OCI-LY1 (cell line): ENCODE data around the gene RAPGEF2.
"Not testable (repeated sequence)": the region's sequence is repeated elsewhere in the genome, so short reads cannot be mapped to it uniquely, and the experiment has no call there.

ENCODE experiments used
- H2AFZ ChIP-seq: fragments of 200-600 bp; sonication (generic), shearing (Covaris generic); 2 replicates; pipeline ENCODE4 v1.6.0; 2014; ENCODE audit warnings: antibody characterized with exemption, mild to moderate bottlenecking, low read length
- H3F3A ChIP-seq: fragments of 200-600 bp; sonication (generic), shearing (Covaris generic); 2 replicates; pipeline ENCODE4 v1.6.0; 2014; ENCODE audit warnings: mild to moderate bottlenecking, antibody characterized with exemption, low read length, moderate library complexity; ENCODE audit not compliant: insufficient read depth
- H3K27ac ChIP-seq: fragments of 200-600 bp; sonication (generic); 2 replicates; pipeline ENCODE4 v1.5.1; 2014; ENCODE audit warnings: low read length, mixed run types, mild to moderate bottlenecking, low read depth; ENCODE audit not compliant: poor library complexity, severe bottlenecking
- H3K27me3 ChIP-seq: fragments of 200-600 bp; sonication (generic); 2 replicates; pipeline ENCODE4 v1.6.0; 2014; ENCODE audit warnings: antibody characterized with exemption, mild to moderate bottlenecking, low read length, moderate library complexity; ENCODE audit not compliant: insufficient read depth
- H3K36me3 ChIP-seq: fragments of 200-600 bp; sonication (generic); 2 replicates; pipeline ENCODE4 v1.6.1; 2014; ENCODE audit warnings: mild to moderate bottlenecking, antibody characterized with exemption, low read length, moderate library complexity, mixed read lengths; ENCODE audit not compliant: insufficient read depth
- H3K4me1 ChIP-seq: fragments of 200-600 bp; sonication (generic); 2 replicates; pipeline ENCODE4 v1.5.1; 2014; ENCODE audit warnings: mild to moderate bottlenecking, low read length, moderate library complexity; ENCODE audit not compliant: insufficient read depth, severe bottlenecking
- H3K4me2 ChIP-seq: fragments of 200-600 bp; sonication (generic), shearing (Covaris generic); 2 replicates; pipeline ENCODE4 v1.6.1; 2014; ENCODE audit warnings: low read length
- H3K4me3 ChIP-seq: fragments of 200-600 bp; sonication (generic); 2 replicates; pipeline ENCODE4 v1.5.1; 2014; ENCODE audit warnings: low read length, low read depth, mild to moderate bottlenecking, mixed read lengths; ENCODE audit not compliant: poor library complexity, severe bottlenecking
- H3K79me2 ChIP-seq: fragments of 200-600 bp; shearing (Covaris generic); 2 replicates; pipeline ENCODE4 v1.6.1; 2016; ENCODE audit warnings: mixed run types, low read length, mixed read lengths; ENCODE audit not compliant: insufficient read depth
- H3K9ac ChIP-seq: fragments of 200-600 bp; sonication (generic), shearing (Covaris generic); 2 replicates; pipeline ENCODE4 v1.6.1; 2014; ENCODE audit warnings: mild to moderate bottlenecking, low read length, mixed read lengths
- H3K9me2 ChIP-seq: fragments of 200-600 bp; sonication (generic), shearing (Covaris generic); 2 replicates; pipeline ENCODE4 v1.6.1; 2014; ENCODE audit warnings: low read depth, mild to moderate bottlenecking, low read length, mixed read lengths
- H3K9me3 ChIP-seq: fragments of 200-600 bp; shearing (Covaris generic); 2 replicates; pipeline ENCODE4 v1.6.1; 2014; ENCODE audit warnings: low read length, mixed read lengths
- H4K20me1 ChIP-seq: fragments of 200-600 bp; sonication (generic), shearing (Covaris generic); 2 replicates; pipeline ENCODE4 v1.6.0; 2016; ENCODE audit warnings: mild to moderate bottlenecking, low read length; ENCODE audit not compliant: insufficient read depth
- EZH2 ChIP-seq: fragments of 200-600 bp; sonication (generic), shearing (Covaris generic); IDR thresholded peaks from 2 replicates; pipeline ENCODE4 v1.8.0; 2017; ENCODE audit warnings: borderline replicate concordance, mixed run types, mild to moderate bottlenecking, antibody characterized with exemption, low read length, moderate library complexity, mixed read lengths
- TF ChIP-seq, protein P1 (sequence below): fragments of 200-600 bp; sonication (generic), shearing (Covaris generic); IDR thresholded peaks from 2 replicates; pipeline ENCODE4 v1.5.1; 2017; ENCODE audit warnings: mild to moderate bottlenecking, antibody characterized with exemption, low read length, moderate library complexity, mixed read lengths

Gene RAPGEF2

DNA sequence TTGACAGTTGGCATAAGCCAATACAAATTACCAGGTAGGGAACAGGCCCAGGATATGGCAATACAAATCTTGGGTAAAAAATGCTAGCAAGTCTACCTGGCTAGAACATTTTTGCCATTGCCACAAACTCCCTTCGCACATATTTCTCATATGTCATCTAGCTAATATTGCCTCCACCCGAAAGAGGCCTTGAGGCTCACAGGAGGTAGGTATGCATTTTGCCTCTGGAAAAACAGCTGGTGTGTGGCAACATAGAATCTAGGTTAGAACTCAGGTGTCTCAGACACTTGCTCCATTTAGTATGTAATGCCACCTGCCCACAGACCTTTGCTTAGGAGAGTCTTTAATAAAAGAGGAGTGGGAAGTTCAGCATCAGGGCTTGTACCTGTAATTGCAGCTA lies 16.3 kb upstream of the RAPGEF2 start:
- Histone ChIP-seq H3K36me3 (no peaks in the 10 kb centered on the region), H3K9ac (no peak overlapping the region), H3K4me3 (no peak overlapping the region), H3K27ac (no peak overlapping the region), H3K27me3 (no peaks in the 10 kb centered on the region), H3K79me2 (no peaks in the 10 kb centered on the region), H3K9me3 (no peaks in the 10 kb centered on the region), H3K4me2 (no peak overlapping the region), H3K4me1 (no peaks in the 10 kb centered on the region), H4K20me1 (no peaks in the 10 kb centered on the region), H3F3A (no peaks in the 10 kb centered on the region), H3K9me2 (no peaks in the 10 kb centered on the region), H2AFZ (no peak overlapping the region)
- TF ChIP-seq, protein P1, sequence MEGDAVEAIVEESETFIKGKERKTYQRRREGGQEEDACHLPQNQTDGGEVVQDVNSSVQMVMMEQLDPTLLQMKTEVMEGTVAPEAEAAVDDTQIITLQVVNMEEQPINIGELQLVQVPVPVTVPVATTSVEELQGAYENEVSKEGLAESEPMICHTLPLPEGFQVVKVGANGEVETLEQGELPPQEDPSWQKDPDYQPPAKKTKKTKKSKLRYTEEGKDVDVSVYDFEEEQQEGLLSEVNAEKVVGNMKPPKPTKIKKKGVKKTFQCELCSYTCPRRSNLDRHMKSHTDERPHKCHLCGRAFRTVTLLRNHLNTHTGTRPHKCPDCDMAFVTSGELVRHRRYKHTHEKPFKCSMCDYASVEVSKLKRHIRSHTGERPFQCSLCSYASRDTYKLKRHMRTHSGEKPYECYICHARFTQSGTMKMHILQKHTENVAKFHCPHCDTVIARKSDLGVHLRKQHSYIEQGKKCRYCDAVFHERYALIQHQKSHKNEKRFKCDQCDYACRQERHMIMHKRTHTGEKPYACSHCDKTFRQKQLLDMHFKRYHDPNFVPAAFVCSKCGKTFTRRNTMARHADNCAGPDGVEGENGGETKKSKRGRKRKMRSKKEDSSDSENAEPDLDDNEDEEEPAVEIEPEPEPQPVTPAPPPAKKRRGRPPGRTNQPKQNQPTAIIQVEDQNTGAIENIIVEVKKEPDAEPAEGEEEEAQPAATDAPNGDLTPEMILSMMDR: no peak
- TF ChIP-seq EZH2: no peak

DNA sequence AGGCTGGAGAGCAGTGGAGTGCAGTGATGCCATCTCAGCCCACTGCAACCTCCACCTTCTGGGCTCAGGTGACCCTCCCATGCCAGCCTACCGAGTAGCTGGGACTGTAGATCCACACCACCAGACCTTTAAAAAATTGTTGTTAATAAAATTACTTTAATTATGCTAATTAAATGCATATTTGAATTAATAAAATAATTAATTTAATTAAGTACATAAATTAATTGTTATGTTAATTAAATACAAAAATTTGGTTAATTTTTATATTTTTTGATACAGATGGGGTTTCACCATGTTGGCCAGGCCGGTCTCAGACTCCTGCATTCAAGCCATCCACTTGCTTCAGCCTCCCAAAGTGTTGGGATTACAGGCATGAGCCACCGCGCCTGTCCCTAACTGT lies 12.6 kb upstream of the RAPGEF2 start:
- no peaks in the 10 kb centered on the region for H4K20me1 ChIP-seq
- no peaks in the 10 kb centered on the region for H3K9me2 ChIP-seq
- no peaks in the 10 kb centered on the region for H3K79me2 ChIP-seq
- H3K36me3 ChIP-seq: no peaks in the 10 kb centered on the region
- no peaks in the 10 kb centered on the region for H3F3A ChIP-seq
- no peak overlapping the region for H2AFZ ChIP-seq
- no peak overlapping the region for H3K4me3 ChIP-seq
- TF ChIP-seq, protein P1: no peak
- no peak for TF ChIP-seq EZH2
- no peaks in the 10 kb centered on the region for H3K4me1 ChIP-seq
- no peak overlapping the region for H3K27ac ChIP-seq
- no peak overlapping the region for H3K9ac ChIP-seq
- no peak overlapping the region for H3K4me2 ChIP-seq
- H3K27me3 ChIP-seq: no peaks in the 10 kb centered on the region
- no peaks in the 10 kb centered on the region for H3K9me3 ChIP-seq

DNA sequence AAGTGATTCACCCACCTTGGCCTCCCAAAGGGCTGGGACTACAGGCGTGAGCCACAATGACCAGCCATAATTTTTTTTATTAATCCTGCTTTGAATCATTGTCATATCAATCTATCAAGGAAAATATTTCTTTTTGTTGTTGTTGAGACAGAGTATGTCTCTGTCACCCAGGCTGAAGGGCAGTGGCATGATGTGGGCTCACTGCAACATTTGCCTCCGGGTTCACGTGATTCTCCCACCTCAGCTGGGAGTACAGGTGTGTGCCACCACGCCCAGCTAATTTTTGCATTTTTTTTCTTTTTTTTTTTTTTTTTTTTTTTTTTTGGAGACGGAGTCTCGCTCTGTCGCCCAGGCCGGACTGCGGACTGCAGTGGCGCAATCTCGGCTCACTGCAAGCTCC lies 8.7 kb upstream of the RAPGEF2 start:
- not testable (repeated sequence) for H3K9ac ChIP-seq, H3K4me2 ChIP-seq, H2AFZ ChIP-seq

DNA sequence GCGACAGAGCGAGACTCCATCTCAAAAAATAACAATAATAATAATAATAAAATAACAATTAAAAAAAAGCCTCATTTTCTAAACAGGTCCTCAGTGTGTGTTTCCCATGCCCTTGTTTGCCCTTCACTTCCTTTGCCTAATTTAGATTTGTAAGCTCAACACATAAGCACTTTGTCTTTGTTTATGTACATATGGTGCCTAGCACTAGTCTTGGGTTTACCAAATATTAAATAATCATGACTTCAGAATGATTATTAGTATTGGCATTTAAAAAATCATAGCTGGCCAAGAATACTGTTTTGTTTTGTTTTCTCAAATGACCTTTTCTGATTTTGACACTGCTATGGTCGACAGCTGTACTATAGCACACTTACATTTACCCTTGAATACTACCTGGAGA lies 6.4 kb upstream of the RAPGEF2 start:
- H3K4me3 ChIP-seq: no peak overlapping the region
- TF ChIP-seq, protein P1: no peak
- no peak for TF ChIP-seq EZH2
- no peak overlapping the region for H3K4me2 ChIP-seq
- no peaks in the 10 kb centered on the region for H3F3A ChIP-seq
- H3K4me1 ChIP-seq: no peaks in the 10 kb centered on the region
- no peak overlapping the region for H3K9ac ChIP-seq
- no peak overlapping the region for H3K27ac ChIP-seq
- no peaks in the 10 kb centered on the region for H3K9me2 ChIP-seq
- H4K20me1 ChIP-seq: no peaks in the 10 kb centered on the region
- H3K9me3 ChIP-seq: no peaks in the 10 kb centered on the region
- H3K36me3 ChIP-seq: no peaks in the 10 kb centered on the region
- H3K79me2 ChIP-seq: no peaks in the 10 kb centered on the region
- H3K27me3 ChIP-seq: no peaks in the 10 kb centered on the region
- no peak overlapping the region for H2AFZ ChIP-seq

More for the DNA sequence above, 8.7 kb upstream of the RAPGEF2 start:
- not testable (repeated sequence) for H3K36me3 ChIP-seq, H3K9me2 ChIP-seq, H3K4me3 ChIP-seq, H3K79me2 ChIP-seq, H3K27me3 ChIP-seq, H4K20me1 ChIP-seq, H3K9me3 ChIP-seq, H3K27ac ChIP-seq, H3K4me1 ChIP-seq, H3F3A ChIP-seq
